Measurements from ENCODE around the gene MYO6.

The MYO6 gene

DNA sequence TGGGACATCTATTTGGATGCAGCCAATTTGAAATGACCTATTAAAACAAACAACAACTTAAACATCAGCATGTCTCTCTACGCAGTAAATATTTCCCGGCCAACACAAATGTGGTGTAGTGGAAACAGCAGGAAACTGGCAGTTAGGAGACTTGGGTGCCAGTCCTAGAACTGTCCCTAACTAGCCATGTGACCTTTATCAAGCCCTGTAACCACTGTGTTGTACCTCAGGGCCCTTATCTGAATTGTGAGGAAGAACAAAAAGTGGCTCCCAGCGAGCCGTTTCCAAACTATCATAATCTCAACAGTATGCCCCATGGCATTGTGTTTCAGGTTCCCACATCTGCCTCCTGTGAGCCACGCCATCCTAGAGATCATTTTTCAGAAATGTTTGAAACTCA is 198.9 kb downstream of the MYO6 start:
- DNase-seq (ENCODE audit: low read depth), result no peak

DNA sequence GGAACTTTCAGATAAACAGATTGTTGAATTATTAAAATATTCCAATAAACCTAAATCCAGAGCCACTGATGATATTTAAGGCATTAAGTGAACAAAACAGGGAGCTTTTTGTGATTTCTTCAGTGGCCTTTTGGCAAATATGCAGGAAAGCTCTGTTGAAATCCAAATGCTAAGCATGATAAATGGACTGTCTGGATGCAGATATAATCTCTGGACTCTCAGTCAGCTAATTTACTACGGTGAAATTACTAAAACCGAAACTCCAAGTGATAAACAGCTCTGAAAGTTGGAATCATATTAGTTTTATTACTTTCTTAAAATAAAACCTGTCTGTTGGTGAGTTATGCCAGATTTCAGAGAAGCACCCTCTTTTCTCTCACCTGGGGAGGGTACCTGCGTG is 203.1 kb downstream of the MYO6 start:
- no peak for DNase-seq (ENCODE audit: low read depth)

DNA sequence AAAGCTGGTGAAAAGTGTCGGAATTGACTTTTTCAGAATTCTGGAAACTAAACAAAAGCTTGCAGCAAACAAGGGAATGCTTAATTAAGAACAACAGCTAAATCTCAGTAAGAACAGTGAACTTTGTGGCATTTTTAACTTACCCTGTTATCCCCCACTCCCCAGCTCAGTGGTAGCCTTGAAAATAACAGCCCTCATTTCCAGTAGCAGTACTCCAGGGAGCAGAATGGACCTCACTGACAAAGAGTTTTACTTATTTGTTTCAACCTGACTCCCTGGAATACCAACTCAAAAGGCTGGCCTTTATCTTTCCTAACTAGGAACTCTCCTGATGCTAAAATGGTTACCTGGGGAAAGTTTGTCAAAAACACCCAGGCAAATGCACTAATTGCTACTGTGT is 214.5 kb downstream of the MYO6 start:
- no peak for DNase-seq (ENCODE audit: low read depth)

DNA sequence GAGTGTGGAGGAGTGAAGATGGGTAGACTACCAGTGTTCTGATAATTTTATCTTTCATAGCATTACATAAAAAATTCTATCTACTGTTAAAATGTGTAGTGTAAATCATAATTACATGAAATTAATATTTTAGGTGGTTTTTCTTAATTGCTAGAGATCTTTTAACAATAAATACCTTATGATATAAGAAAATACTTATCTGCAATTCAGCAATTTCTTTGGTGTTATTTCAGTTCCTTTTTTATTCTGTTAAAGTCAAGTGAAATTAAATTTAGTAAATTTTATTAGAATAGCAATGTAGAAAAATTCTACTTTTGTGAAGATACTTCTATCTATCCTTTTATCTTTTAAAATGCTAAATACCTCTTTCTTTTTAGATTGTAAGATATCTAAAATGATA is 219.1 kb downstream of the MYO6 start:
- no peak for DNase-seq (ENCODE audit: low read depth)
